Smooth muscle cell (in vitro differentiated cells): ENCODE measurements around the gene ZNF514. TPM values are rescaled to one million over a fixed set of nuclear protein-coding genes. Genes with fewer than 3 reads are reported as not detected.

Source experiments
- DNase-seq: peaks from one replicate; lab custom pipeline; 2025; ENCODE audit not compliant: unreplicated experiment; lab: John Stamatoyannopoulos, UW
- H2AFZ ChIP-seq: fragments of 200-600 bp; sonication (generic); 2 replicates; pipeline ENCODE4 v1.6.0; 2016; ENCODE audit warnings: antibody characterized with exemption, low read depth, mild to moderate bottlenecking
- H3F3A ChIP-seq: fragments of 200-600 bp; sonication (generic); 2 replicates; pipeline ENCODE4 v1.6.0; 2017; ENCODE audit warnings: antibody characterized with exemption, low read depth
- H3K27ac ChIP-seq: fragments of 200-600 bp; sonication (generic); 2 replicates; pipeline ENCODE4 v1.5.1; 2016; ENCODE audit warnings: low read depth, mild to moderate bottlenecking
- H3K27me3 ChIP-seq: fragments of 200-600 bp; sonication (generic); 2 replicates; pipeline ENCODE4 v1.6.1; 2016; ENCODE audit warnings: low read depth, mild to moderate bottlenecking
- H3K36me3 ChIP-seq: fragments of 200-600 bp; sonication (generic); 2 replicates; pipeline ENCODE4 v1.5.1; 2016; ENCODE audit warnings: low read depth
- H3K4me1 ChIP-seq: fragments of 200-600 bp; sonication (generic); 2 replicates; pipeline ENCODE4 v1.5.1; 2016; ENCODE audit warnings: low read depth
- H3K4me2 ChIP-seq: fragments of 200-600 bp; sonication (generic); 2 replicates; pipeline ENCODE4 v1.6.0; 2016; ENCODE audit warnings: mild to moderate bottlenecking
- H3K4me3 ChIP-seq: fragments of 200-600 bp; sonication (generic); 2 replicates; pipeline ENCODE4 v1.5.1; 2016; ENCODE audit warnings: mild to moderate bottlenecking
- H3K79me2 ChIP-seq: fragments of 200-600 bp; sonication (generic); 2 replicates; pipeline ENCODE4 v1.6.0; 2016; ENCODE audit warnings: low read depth, mild to moderate bottlenecking
- H3K9ac ChIP-seq: fragments of 200-600 bp; sonication (generic); 2 replicates; pipeline ENCODE4 v1.6.0; 2016; ENCODE audit warnings: low read depth
- H3K9me3 ChIP-seq: fragments of 200-600 bp; sonication (generic); replicated peaks from 2 replicates; pipeline ENCODE4 v1.5.1; 2016; ENCODE audit warnings: low read depth
- H4K20me1 ChIP-seq: fragments of 200-600 bp; sonication (generic); 2 replicates; pipeline ENCODE4 v1.6.0; 2016; ENCODE audit warnings: low read depth
- WGBS: methylation state at CpG from one replicate; pipeline ENCODE4 v1.1.7; 2016; ENCODE audit warnings: low lambda C conversion rate; 5-methylcytosine and 5-hydroxymethylcytosine counted together
- polyA plus RNA-seq: library from polyadenylated mRNA; unstranded; fragments of >200 nt; fragmentation: Nextera tagmentation; extraction: Ambion mirVana; gene quantifications from 2 replicates; pipeline ENCODE4 v1.2.1, GENCODE V29; 2016
- total RNA-seq: library from RNA; depleted of rRNA; stranded (reverse); fragments of >200 nt; gene quantifications from 2 replicates; pipeline ENCODE4 v1.2.3, GENCODE V29; 2014
- TF ChIP-seq, protein P1 (sequence below): fragments of 200-600 bp; sonication (generic); IDR thresholded peaks from 2 replicates; pipeline ENCODE4 v1.5.1; 2017; ENCODE audit warnings: borderline replicate concordance, mild to moderate bottlenecking, antibody characterized with exemption; ENCODE audit not compliant: insufficient read depth, poor library complexity, severe bottlenecking

The ZNF514 gene
- total and polyA plus RNA-seq, 2 experiments from 2014 or later, result 2.7 to 6.1 TPM

DNA sequence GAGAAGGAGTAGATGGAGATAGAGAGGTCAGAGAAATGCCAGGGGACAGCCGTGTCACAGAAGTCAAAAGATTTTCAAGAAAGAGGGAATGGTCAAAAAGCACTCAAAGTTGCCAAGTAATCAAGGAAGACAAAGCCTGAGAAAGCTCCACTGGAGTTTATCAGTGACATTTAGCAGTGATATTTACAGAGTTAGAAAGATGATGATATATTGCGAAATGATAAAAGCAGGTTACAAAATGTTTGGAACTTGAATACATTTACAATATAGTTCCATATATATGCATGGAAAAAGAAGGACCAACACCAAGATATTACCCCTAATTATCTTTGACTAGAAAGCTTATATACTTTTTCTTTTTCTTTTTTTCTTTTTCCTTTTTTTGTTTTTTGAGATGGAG is 26.3 kb upstream of the ZNF514 start:
- Histone ChIP-seq H3K4me1 (no peaks in the 10 kb centered on the region), H3K9ac (no peak overlapping the region), H3K27ac (no peak overlapping the region), H3K4me3 (no peak overlapping the region), H3K4me2 (no peak overlapping the region), H3F3A (no peaks in the 10 kb centered on the region), H3K9me3 (peaks cover 9% of the 10 kb centered on the region), H4K20me1 (no peaks in the 10 kb centered on the region), H2AFZ (no peak overlapping the region), H3K79me2 (no peaks in the 10 kb centered on the region), H3K36me3 (peaks cover 13% of the 10 kb centered on the region), H3K27me3 (no peaks in the 10 kb centered on the region)
- TF ChIP-seq, protein P1, sequence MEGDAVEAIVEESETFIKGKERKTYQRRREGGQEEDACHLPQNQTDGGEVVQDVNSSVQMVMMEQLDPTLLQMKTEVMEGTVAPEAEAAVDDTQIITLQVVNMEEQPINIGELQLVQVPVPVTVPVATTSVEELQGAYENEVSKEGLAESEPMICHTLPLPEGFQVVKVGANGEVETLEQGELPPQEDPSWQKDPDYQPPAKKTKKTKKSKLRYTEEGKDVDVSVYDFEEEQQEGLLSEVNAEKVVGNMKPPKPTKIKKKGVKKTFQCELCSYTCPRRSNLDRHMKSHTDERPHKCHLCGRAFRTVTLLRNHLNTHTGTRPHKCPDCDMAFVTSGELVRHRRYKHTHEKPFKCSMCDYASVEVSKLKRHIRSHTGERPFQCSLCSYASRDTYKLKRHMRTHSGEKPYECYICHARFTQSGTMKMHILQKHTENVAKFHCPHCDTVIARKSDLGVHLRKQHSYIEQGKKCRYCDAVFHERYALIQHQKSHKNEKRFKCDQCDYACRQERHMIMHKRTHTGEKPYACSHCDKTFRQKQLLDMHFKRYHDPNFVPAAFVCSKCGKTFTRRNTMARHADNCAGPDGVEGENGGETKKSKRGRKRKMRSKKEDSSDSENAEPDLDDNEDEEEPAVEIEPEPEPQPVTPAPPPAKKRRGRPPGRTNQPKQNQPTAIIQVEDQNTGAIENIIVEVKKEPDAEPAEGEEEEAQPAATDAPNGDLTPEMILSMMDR, result no peak
- WGBS, result 94% methylated on average over 2 of the region's 2 CpGs
- no peak for DNase-seq

DNA sequence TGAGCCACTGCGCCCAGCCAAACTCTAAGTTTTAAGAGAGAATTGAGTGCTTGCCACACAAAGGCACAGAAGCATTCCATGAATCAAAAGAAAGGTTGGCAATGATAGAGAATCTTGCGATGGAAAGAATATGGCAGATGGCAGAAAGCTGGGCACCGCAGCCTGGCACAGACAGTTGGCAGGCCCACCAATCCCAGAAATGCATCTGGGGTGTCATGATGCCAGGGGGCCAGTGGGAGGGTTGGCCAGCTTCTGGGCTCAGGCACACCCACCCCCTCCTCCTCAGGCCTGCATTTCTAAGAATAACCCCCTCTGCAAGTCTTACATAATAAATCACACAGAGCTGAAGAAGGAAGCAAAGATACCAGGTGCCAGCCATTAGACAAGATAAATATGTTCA is 25.5 kb upstream of the ZNF514 start:
- no peak overlapping the region for H3K9ac ChIP-seq
- TF ChIP-seq, protein P1, result no peak
- no peak overlapping the region for H2AFZ ChIP-seq
- H3K36me3 ChIP-seq, result peaks cover 21% of the 10 kb centered on the region
- DNase-seq, result no peak
- no peak overlapping the region for H3K27ac ChIP-seq
- H3K4me1 ChIP-seq, result no peaks in the 10 kb centered on the region
- H3K4me3 ChIP-seq, result no peak overlapping the region
- no peaks in the 10 kb centered on the region for H3F3A ChIP-seq
- no peaks in the 10 kb centered on the region for H3K79me2 ChIP-seq
- no peak overlapping the region for H3K4me2 ChIP-seq
- peaks cover 14% of the 10 kb centered on the region for H3K9me3 ChIP-seq
- no peaks in the 10 kb centered on the region for H4K20me1 ChIP-seq
- no peaks in the 10 kb centered on the region for H3K27me3 ChIP-seq
- WGBS, result 98% methylated on average over 3 of the region's 3 CpGs

DNA sequence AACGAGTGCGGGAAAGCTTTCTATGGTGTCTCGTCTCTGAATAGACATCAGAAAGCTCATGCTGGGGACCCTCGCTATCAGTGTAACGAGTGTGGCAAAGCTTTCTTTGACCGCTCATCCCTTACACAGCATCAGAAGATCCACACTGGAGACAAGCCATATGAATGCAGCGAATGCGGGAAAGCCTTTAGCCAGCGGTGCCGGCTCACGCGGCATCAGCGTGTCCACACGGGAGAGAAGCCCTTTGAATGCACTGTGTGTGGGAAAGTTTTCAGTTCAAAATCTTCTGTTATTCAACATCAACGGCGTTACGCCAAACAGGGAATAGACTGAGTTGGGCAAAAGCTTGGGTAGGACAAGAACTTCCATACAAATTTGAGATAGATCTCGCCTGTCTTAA is 22.1 kb upstream of the ZNF514 start:
- Histone ChIP-seq H3F3A (no peaks in the 10 kb centered on the region), H3K9me3 (peaks cover 14% of the 10 kb centered on the region), H3K4me1 (no peaks in the 10 kb centered on the region), H3K27ac (no peak overlapping the region), H3K9ac (no peak overlapping the region), H3K27me3 (no peaks in the 10 kb centered on the region), H2AFZ (no peak overlapping the region), H3K4me2 (no peak overlapping the region), H3K4me3 (no peak overlapping the region), H4K20me1 (no peaks in the 10 kb centered on the region), H3K36me3 (peaks cover 32% of the 10 kb centered on the region), H3K79me2 (no peaks in the 10 kb centered on the region)
- TF ChIP-seq, protein P1, result no peak
- WGBS, result over 99% methylated on average over 18 of the region's 18 CpGs
- no peak for DNase-seq

DNA sequence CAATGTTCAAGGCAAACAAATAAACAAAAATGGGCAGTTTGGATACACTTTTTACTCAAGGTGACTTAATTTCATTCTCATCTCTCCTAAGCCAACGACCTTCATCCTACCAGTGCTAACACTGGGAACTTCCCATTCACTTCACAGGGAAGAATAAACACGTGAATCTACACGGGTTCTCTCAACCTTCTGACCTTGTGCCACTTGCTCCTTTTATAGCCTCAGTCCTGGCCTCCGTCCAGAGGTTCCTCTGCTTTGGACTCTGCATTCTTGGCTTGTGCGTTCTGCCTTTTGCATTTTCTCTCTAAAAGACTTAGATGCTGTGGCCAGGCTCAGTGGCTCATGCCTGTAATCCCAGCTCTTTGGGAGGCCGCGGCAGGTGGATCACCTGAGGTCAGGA is 19.8 kb upstream of the ZNF514 start:
- H3K79me2 ChIP-seq, result peaks cover 5% of the 10 kb centered on the region
- H3K4me3 ChIP-seq, result no peak overlapping the region
- DNase-seq, result no peak
- TF ChIP-seq, protein P1, result no peak
- 98% methylated on average over 7 of the region's 7 CpGs for WGBS
- peaks cover 14% of the 10 kb centered on the region for H3K9me3 ChIP-seq
- peaks cover 32% of the 10 kb centered on the region for H3K36me3 ChIP-seq
- H2AFZ ChIP-seq, result no peak overlapping the region
- H3K9ac ChIP-seq, result no peak overlapping the region
- no peaks in the 10 kb centered on the region for H3K4me1 ChIP-seq
- H3K4me2 ChIP-seq, result no peak overlapping the region
- no peak overlapping the region for H3K27ac ChIP-seq
- no peaks in the 10 kb centered on the region for H3K27me3 ChIP-seq
- no peaks in the 10 kb centered on the region for H4K20me1 ChIP-seq
- H3F3A ChIP-seq, result no peaks in the 10 kb centered on the region
